COLO829 (cell line): ENCODE data around the gene DCTN3.

Source experiments
- DNase-seq: peaks from one replicate; pipeline ENCODE4 v3.0.0; 2012; ENCODE audit warnings: low spot score

DCTN3 gene

DNA sequence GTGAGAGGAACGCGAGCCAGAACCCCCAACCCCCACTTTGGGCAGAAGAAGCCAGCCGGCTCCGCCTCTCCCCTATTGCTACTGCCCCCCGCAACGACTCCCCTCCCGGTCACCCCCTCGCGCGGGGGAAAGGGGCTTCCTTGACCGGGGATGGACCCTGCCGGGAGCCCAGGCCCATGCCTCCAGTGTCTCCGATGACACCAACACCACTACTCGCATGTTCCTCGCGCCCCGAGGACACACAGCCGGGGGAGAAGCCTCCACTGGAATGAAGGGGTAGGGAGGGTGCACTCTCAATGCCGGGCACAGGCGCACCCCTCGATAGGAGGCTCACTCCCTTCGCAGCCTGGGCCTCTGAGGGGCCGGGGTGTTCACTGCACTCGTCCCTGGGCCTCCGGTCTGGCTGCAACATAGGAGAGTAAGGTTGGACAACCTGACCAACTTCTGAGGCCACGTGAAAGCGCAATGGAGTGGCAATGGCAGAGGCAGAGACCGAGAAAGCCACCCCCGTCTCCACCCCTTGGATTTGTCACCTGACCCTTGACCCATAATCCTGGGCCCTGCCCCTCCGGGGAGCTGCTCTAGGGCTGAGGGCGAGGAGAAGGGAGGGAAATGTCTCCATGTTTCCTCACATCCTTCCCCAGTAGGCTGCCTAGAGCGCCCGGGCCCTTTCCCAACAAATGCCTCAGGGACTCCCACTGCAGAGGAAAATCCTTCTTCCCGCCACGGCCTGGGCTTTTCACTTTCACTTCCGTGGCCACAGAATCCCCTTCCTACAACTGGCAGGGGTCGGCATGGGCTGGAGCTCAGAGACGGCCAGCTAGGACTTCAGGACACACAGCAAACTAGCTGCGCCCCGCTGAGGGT is 29.7 kb downstream of the DCTN3 start:
- no peak for DNase-seq

DNA sequence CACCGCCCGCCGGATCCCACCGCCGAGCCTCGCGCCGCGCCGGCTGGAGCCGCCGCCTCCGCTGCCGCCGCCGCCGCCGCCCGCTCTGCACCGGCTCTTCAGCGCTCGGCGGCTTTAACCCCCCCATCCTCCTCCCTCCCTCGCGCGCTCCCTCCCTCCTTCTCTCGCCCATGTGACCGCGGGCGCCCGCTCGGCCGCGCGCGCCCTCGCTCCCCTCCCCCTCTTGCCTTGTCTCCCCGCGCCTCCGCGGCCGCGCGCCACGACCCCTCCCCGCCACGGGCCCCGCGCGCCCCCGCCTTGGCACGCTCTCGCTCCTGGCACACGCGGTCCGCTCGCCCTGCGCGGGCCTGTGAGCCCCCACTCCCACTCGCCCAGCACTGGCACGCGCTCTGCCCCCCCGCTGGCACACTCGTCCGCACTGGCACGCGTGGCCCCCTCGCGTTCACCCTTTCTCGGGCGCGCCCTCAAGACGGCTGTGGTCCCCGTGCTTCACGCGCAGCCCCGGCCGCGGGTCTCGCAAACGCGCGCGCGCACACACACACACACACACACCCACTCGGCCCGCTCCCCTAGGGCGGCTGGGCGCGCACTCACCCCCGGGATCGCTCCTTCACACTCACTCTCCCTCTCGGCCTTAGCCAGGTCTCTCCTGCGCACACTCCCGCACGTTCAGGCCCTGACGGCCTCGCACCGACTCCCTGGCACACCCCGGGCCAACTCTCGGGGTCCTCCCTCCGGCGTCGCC is 30.5 kb downstream of the DCTN3 start, which contains the start of gene CNTFR:
Gene CNTFR, minus strand, starts transcription at position 89 of the 745 bp plus-strand sequence. CDS start 20,743 bp downstream, outside the sequence.
- DNase-seq: no peak

DNA sequence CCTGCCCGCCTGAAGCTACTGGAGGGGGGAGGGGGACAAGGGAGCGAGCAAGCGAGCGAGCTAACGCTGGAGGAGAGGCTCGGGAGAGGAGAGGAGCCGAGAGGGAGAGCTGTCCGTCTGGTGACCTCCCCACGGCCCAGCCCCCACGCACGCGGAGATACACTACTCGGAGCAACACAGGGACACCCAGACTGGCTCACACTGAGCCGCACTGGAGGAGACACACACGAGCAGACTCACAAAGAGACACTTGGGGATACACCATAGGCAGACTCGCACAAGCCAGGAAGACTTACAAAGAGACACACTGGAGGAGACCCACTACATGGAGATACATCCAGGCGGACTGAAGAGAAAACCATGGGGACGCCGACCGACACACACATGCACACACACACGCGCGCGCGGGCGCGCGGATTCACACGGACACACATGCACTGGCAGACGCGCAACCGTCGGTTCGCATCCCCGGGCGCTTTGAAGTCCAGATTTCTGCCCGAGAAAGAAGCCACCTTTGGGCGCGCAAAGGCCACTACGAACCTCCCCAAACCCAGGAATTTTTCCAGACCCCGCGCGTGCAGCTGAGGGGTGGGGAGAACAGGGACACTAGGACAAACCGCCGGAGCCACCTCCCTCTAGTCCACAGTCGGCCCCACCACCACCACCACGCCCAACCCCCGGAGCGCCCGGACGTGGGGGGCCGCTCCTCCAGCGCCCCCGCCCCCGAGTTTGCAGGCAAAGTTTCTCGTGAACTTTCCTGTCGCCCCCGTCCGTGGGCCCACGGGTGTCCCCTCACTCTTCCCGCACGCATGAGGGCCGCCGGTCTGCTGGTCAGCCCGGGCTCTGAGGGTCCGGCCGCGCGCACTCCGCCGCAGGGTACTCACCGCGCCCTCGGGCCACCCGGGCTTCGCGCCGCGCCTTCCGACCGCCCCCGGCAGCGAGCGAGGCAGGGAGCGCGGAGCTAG is 31.3 kb downstream of the DCTN3 start:
- DNase-seq: no peak

- DNase-seq: no peak
Measured at GRCh38 chr9:34587271-34587670, 33.0 kb downstream of the DCTN3 start.

- DNase-seq: no peak
Measured at GRCh38 chr9:34585946-34586669, 34.2 kb downstream of the DCTN3 start.

GRCh38 chr9:34584970-34585369 is 35.3 kb downstream of the DCTN3 start:
- no peak for DNase-seq

- no peak for DNase-seq
Measured at GRCh38 chr9:34582787-34583186, 37.5 kb downstream of the DCTN3 start.

GRCh38 chr9:34581318-34581717 is 39.0 kb downstream of the DCTN3 start:
- DNase-seq: no peak

DNA sequence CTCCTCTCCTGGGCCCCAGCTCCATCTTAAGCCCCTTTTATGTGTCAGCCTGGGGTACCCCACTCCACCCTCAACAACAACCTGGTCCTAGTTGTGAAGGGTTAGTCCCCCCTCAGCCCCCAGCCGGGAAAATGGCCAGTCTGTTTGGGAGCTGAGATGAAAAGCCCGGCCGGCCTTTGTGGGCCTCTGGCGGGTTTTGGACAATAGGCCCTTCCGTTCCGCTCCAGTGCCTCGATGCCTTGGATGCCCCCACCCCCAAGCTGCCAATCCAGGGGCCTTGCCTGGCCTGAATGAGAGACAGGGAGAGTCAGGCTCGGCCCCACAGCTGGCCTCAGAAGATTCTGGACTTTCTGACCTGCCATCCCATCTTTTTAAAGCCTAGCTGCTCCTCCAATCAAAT is 39.9 kb downstream of the DCTN3 start:
- DNase-seq: no peak

GRCh38 chr9:34579808-34580163 is 40.5 kb downstream of the DCTN3 start:
- no peak for DNase-seq

- no peak for DNase-seq
Measured at GRCh38 chr9:34579104-34579807, 41.0 kb downstream of the DCTN3 start.

DNA sequence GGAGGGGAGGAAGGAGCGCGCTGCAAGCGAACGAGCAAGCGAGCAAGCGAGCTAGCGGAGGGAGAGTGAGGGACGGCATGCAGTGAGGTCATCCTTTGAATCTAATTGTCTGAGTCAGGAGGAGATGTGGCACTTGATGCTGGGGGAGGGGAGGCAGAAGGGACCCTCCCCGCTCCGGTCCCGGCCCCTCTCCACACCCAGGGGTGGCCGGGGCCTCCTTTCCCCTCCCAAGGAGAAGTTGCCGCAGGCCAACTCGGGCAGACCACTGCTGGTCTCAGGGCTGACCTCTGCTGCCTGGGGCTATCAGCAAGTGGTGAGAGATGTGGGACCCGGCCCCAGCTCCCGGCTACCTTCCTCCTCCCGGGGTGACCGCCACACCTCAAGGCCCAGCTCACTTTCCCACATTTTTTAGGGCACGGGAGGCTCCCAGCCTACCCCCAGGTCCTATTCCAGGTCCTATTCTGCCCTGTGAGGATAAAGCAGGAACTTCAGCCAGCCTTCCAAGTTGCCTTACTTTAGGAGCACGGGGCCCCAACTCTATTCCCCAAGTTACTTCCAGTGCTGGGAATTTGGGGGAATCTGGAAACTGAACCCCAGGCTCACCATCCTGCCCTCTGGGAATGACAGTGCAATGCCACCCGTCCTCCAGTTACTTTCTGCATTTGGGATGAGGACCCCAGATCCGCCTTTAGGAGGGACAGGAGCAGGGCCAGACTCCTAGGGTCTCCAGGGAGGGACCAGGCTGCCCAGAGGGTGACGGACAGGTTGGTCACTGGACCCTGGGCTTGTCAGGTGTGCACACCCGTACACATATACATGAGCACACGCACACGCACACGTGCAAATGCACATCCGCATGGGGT is 41.8 kb downstream of the DCTN3 start:
- DNase-seq: no peak

GRCh38 chr9:34577400-34578240 is 42.7 kb downstream of the DCTN3 start:
- DNase-seq: no peak

DNA sequence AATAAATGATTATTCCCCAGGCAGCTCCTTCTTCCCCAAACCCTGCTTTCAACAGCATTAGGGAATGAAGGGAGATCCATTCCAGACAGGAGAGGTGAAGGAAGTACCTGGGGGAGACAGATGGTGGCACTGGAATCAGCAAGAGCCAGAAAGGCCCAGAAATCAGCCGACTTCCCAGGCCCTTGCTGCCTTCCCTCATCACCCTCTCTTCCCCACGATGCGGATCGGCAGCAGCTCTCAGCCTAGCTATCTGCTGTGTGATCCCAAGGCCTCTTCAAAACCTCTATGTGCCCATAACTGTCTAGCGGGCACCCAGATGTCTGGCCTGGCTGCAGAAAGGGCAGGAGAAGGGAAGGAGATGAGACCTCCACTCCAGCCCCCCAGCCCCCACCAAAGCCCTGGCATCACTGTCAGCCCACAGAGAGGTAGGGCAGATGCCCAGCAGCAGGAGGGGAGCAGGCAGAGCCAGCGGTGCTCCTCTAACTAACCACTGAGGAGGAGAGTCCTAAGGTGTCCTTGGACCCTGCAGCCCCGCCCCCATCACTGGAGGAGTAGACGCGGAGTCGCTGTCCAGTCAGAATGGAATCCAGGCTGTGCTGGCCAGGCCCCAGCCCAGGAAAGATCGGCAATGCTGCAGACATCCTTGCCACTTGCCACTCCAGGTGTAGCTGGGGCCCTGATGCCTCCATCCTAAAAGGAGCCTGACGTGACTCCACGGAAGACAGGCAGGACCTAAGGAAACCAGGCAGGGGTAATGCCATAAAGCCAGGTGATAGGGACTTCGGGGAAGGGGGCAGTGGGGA is 43.5 kb downstream of the DCTN3 start:
- no peak for DNase-seq

DNA sequence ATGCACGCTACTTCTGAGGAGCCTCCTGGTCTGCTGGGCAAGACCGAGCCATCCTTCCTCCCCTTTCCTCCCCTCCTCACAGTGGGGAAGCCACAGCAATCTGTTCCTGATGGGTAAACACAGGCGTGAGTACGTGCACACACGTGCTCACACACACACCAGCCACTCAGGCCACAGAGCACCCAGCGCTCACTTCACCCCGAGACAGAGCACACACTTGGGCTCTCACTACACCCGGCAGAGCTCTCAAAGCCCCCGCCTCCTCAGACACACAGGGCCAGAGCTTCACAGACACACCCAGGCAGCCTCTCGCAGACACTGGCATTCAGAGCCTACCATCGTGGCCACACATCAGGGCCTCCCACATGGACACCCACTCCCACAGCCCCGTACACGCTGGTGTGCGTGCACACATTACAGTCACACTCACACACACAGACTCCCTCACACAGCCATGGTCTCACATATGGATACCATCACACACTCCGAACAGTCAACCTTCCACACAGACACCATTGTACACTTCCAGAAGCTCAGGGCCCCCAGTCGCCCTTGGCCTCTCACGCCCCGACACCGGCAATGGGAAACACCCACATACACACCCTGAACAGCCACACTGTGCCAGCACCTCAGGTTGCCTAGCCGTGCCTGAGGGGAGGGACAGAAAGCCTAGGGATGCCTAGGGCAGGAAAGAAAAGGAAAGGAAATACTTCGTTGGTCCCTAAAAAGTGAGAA is 44.3 kb downstream of the DCTN3 start:
- DNase-seq: no peak

GRCh38 chr9:34575241-34575640 is 45.1 kb downstream of the DCTN3 start:
- DNase-seq: no peak

DNA sequence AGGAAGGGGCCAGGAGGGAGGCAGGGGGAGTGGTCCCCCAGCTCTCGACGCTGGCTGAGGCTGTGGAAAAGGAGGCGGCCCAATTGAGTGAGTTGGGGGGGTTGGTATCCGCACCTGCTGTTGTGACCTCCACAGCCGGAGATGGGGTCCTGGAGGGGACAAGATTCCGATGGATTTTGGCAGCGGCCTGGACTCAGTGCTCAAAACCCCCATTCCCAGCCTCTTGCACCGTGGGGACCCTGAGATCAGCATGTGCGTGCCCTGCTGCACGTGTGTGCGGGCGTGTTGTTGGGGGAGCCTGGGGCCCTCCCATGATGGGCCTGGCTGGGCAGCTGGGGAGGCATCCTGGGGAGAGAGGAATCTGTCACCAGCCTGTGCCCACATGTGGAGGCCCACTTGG is 45.7 kb downstream of the DCTN3 start:
- no peak for DNase-seq
